ENCODE data around the gene FKBP5.

Gene FKBP5

GRCh38 chr6:35681298-35681697 is 7.4 kb downstream of the FKBP5 start:
- TF ChIP-seq CTCF (IDR thresholded peaks at IDR 0.05; ENCODE audit: low read length, missing control alignments), result no peak
- no peak for DNase-seq (ENCODE audit: low read depth)
- peak overlapping the region; percentile 10 for H3K4me3 ChIP-seq (replicated peaks; ENCODE audit: low read depth, low read length)

GRCh38 chr6:35679399-35679798 is 9.3 kb downstream of the FKBP5 start:
- no peak for DNase-seq (ENCODE audit: low read depth)
- H3K4me3 ChIP-seq (replicated peaks; ENCODE audit: low read depth, low read length), result no peak overlapping the region
- no peak for TF ChIP-seq CTCF (IDR thresholded peaks at IDR 0.05; ENCODE audit: low read length, missing control alignments)

- H3K4me3 ChIP-seq (replicated peaks; ENCODE audit: low read depth, low read length), result no peak overlapping the region
- DNase-seq (ENCODE audit: low read depth), result no peak
- TF ChIP-seq CTCF (IDR thresholded peaks at IDR 0.05; ENCODE audit: low read length, missing control alignments), result no peak
Measured at GRCh38 chr6:35678814-35679213, 9.9 kb downstream of the FKBP5 start.

GRCh38 chr6:35678021-35678654 is 10.6 kb downstream of the FKBP5 start:
- no peak overlapping the region for H3K4me3 ChIP-seq (replicated peaks; ENCODE audit: low read depth, low read length)
- DNase-seq (ENCODE audit: low read depth), result peak; percentile 45
- TF ChIP-seq CTCF (IDR thresholded peaks at IDR 0.05; ENCODE audit: low read length, missing control alignments), result no peak

GRCh38 chr6:35677456-35677855 is 11.3 kb downstream of the FKBP5 start:
- no peak for DNase-seq (ENCODE audit: low read depth)

GRCh38 chr6:35675871-35676459 is 12.8 kb downstream of the FKBP5 start:
- TF ChIP-seq CTCF (IDR thresholded peaks at IDR 0.05; ENCODE audit: low read length, missing control alignments), result no peak
- DNase-seq (ENCODE audit: low read depth), result no peak
- H3K4me3 ChIP-seq (replicated peaks; ENCODE audit: low read depth, low read length), result no peak overlapping the region

More at GRCh38 chr6:35677456-35677855, 11.3 kb downstream of the FKBP5 start:
- no peak overlapping the region for H3K4me3 ChIP-seq (replicated peaks; ENCODE audit: low read depth, low read length)
- TF ChIP-seq CTCF (IDR thresholded peaks at IDR 0.05; ENCODE audit: low read length, missing control alignments), result no peak

GRCh38 chr6:35674594-35674993 is 14.1 kb downstream of the FKBP5 start:
- no peak overlapping the region for H3K4me3 ChIP-seq (replicated peaks; ENCODE audit: low read depth, low read length)
- DNase-seq (ENCODE audit: low read depth), result no peak
- TF ChIP-seq CTCF (IDR thresholded peaks at IDR 0.05; ENCODE audit: low read length, missing control alignments), result no peak
